Measurements from ENCODE around the gene GNPDA1.
"Not testable (repeated sequence)": the region's sequence is repeated elsewhere in the genome, so short reads cannot be mapped to it uniquely, and the experiment has no call there.

The GNPDA1 gene

GRCh38 chr5:142048272-142048671 is 35.4 kb upstream of the GNPDA1 start:
- TF ChIP-seq CTCF (IDR thresholded peaks at IDR 0.05; ENCODE audit: extremely low read depth, insufficient read depth, missing control alignments): no peak
- no peak for DNase-seq (ENCODE audit: low spot score)
- in situ Hi-C loops (cut with MboI; ENCODE audit: low pct_unique_long_range_greater_than_20kb, low sequenced_read_pairs, unreplicated experiment): no loop called here

GRCh38 chr5:142046191-142046590 is 33.4 kb upstream of the GNPDA1 start:
- no peak for TF ChIP-seq CTCF (IDR thresholded peaks at IDR 0.05; ENCODE audit: extremely low read depth, insufficient read depth, missing control alignments)
- in situ Hi-C loops (cut with MboI; ENCODE audit: low pct_unique_long_range_greater_than_20kb, low sequenced_read_pairs, unreplicated experiment): no loop called here
- DNase-seq (ENCODE audit: low spot score): no peak

- in situ Hi-C loops (cut with MboI; ENCODE audit: low pct_unique_long_range_greater_than_20kb, low sequenced_read_pairs, unreplicated experiment); DNase-seq (ENCODE audit: low spot score): not testable (repeated sequence)
Observed at GRCh38 chr5:142040881-142041280, 28.1 kb upstream of the GNPDA1 start.

- in situ Hi-C loops (cut with MboI; ENCODE audit: low pct_unique_long_range_greater_than_20kb, low sequenced_read_pairs, unreplicated experiment): no loop called here
Observed at GRCh38 chr5:142040285-142040684, 27.5 kb upstream of the GNPDA1 start.

GRCh38 chr5:142038735-142039134 is 25.9 kb upstream of the GNPDA1 start:
- TF ChIP-seq CTCF (IDR thresholded peaks at IDR 0.05; ENCODE audit: extremely low read depth, insufficient read depth, missing control alignments): no peak
- DNase-seq (ENCODE audit: low spot score): no peak
- in situ Hi-C loops (cut with MboI; ENCODE audit: low pct_unique_long_range_greater_than_20kb, low sequenced_read_pairs, unreplicated experiment): no loop called here

More at GRCh38 chr5:142040285-142040684, 27.5 kb upstream of the GNPDA1 start:
- TF ChIP-seq CTCF (IDR thresholded peaks at IDR 0.05; ENCODE audit: extremely low read depth, insufficient read depth, missing control alignments): no peak
- no peak for DNase-seq (ENCODE audit: low spot score)

- DNase-seq (ENCODE audit: low spot score); in situ Hi-C loops (cut with MboI; ENCODE audit: low pct_unique_long_range_greater_than_20kb, low sequenced_read_pairs, unreplicated experiment): not testable (repeated sequence)
Observed at GRCh38 chr5:142037599-142037998, 24.8 kb upstream of the GNPDA1 start.

- TF ChIP-seq CTCF (IDR thresholded peaks at IDR 0.05; ENCODE audit: extremely low read depth, insufficient read depth, missing control alignments): no peak
- no peak for DNase-seq (ENCODE audit: low spot score)
- in situ Hi-C loops (cut with MboI; ENCODE audit: low pct_unique_long_range_greater_than_20kb, low sequenced_read_pairs, unreplicated experiment): no loop called here
Observed at GRCh38 chr5:142036918-142037317, 24.1 kb upstream of the GNPDA1 start.

- in situ Hi-C loops (cut with MboI; ENCODE audit: low pct_unique_long_range_greater_than_20kb, low sequenced_read_pairs, unreplicated experiment): no loop called here
- TF ChIP-seq CTCF (IDR thresholded peaks at IDR 0.05; ENCODE audit: extremely low read depth, insufficient read depth, missing control alignments): no peak
Observed at GRCh38 chr5:142034994-142035393, 22.2 kb upstream of the GNPDA1 start.

GRCh38 chr5:142033632-142034567 is 21.1 kb upstream of the GNPDA1 start:
- DNase-seq (ENCODE audit: low spot score); in situ Hi-C loops (cut with MboI; ENCODE audit: low pct_unique_long_range_greater_than_20kb, low sequenced_read_pairs, unreplicated experiment): not testable (repeated sequence)

More at GRCh38 chr5:142034994-142035393, 22.2 kb upstream of the GNPDA1 start:
- no peak for DNase-seq (ENCODE audit: low spot score)
